Activated CD8-positive, alpha-beta T cell treated with anti-CD3 and anti-CD28 coated beads, Interleukin-2, amount 10 ng/mL, durations not matched to agents 7 days and 5 days (primary cell): ENCODE results near the gene AFAP1. TPM values are rescaled to one million over a fixed set of nuclear protein-coding genes. Genes with fewer than 3 reads are reported as not detected.

Experiments used
- ATAC-seq: fragments of 150-1000 bp; cut with Tn5 transposase; one replicate; pipeline ENCODE4 v1.10.0; 2021; ENCODE audit warnings: moderate library complexity
- CTCF ChIA-PET: fragments of 350-600 bp; sonication (Branson Sonifier 250); formaldehyde crosslinking; loops from one replicate; lab custom pipeline; 2021; ENCODE audit warnings: antibody characterized with exemption; lab: Charles Lee
- POLR2A ChIA-PET: fragments of 350-600 bp; sonication (Branson Sonifier 250); formaldehyde crosslinking; loops from one replicate; lab custom pipeline; 2021; ENCODE audit warnings: antibody characterized with exemption; lab: Charles Lee
- DNase-seq: peaks from one replicate; pipeline ENCODE4 v3.0.0-alpha.2; 2020
- H3K27ac Mint-ChIP-seq: one replicate; pipeline ENCODE4 v1.8.0; 2021; ENCODE audit warnings: mild to moderate bottlenecking, mixed read lengths
- H3K27me3 Mint-ChIP-seq: one replicate; pipeline ENCODE4 v1.8.0; 2021; ENCODE audit warnings: low read depth, mixed read lengths
- H3K36me3 Mint-ChIP-seq: one replicate; pipeline ENCODE4 v1.8.0; 2021; ENCODE audit warnings: low read depth, mixed read lengths
- H3K4me1 Mint-ChIP-seq: one replicate; pipeline ENCODE4 v1.8.0; 2021; ENCODE audit warnings: low read depth, mixed read lengths
- H3K4me3 Mint-ChIP-seq: one replicate; pipeline ENCODE4 v1.8.0; 2021; ENCODE audit warnings: mild to moderate bottlenecking, mixed read lengths
- H3K9me3 Mint-ChIP-seq: one replicate; pipeline ENCODE4 v1.8.0; 2022; ENCODE audit warnings: mixed read lengths; ENCODE audit not compliant: insufficient read depth
- total RNA-seq, 2 experiments: library from RNA; stranded (reverse); gene quantifications; one replicate each; pipeline ENCODE4 v1.2.3, GENCODE V29; 2021

Gene AFAP1
- total RNA-seq, 2 experiments from 2014 or later: 5.3 to 6.2 TPM

DNA sequence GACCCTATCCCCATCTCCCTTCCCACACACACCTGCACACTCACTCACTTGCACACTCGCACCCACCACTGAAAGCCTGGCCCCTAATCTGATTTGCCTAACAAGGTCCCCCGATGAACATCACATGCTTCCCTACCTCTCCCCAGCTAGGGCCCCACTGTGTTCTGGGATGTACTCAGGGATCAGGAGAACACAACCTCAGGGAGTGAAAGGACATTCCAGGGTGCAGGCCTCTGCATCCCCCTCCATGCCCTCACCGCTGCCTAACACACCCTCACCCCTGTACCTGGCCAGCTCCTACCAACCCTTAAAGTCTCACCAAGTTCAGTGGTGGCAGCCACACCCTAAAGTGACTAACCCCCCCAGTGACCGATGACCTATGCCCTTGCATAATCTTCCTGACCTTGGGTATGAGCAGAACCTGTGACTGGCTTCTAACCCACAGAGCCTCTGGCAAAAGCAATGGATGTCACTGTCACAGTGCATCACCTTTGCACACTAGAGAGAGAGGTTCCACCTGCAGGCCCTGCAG lies 2.4 kb upstream of the AFAP1 start:
- CTCF ChIA-PET: no interaction called here
- ATAC-seq: no peak
- POLR2A ChIA-PET: no interaction called here

DNA sequence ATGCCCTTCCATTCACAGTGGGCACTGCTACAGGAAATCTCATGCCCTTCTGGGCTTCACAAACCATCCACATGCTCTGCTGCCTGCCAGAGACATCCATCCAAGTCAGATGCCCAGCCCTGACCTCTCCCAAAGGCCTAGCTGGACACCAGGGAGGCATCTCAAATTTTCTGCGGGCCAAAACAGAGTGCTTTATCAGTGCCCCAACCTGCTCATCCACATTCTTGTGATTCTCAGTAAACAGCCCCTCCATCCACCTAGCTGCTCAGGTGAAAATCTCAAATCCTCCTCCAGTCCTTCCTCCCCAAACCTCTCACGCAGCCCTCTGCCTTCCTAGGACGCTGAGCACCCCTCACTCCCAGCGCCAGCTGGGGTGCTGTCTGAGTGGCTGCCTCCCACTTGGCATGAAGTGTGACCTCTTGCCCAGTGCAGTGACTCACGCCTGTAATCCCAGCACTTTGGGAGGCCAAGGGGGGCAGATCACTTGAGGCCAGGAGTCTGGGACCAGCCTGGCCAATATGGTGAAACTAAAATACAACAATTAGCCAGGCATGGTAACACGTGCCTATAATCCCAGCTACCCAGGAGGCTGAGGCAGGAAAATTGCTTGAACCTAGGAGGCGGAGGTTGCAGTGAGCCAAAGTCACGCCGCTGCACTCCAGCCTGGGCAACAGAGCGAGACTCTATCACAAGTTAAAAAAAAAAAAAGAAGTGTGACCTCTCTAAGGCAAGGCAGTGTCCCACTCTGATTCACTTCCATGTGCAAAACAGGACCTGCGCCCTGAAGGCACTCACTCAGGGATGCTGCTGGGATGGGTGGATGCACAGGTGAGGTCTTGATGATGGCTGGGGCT lies 1.7 kb upstream of the AFAP1 start:
- CTCF ChIA-PET: interaction anchor here (0.7 to 2.1 kb wide), 2 partner anchors 97 to 124 kb away, joined by 4 to 11 read pairs; no protein-coding TSS in a partner anchor
- peaks cover 4% of the 10 kb centered on the region for H3K36me3 Mint-ChIP-seq
- peaks cover 21% of the 10 kb centered on the region for H3K27me3 Mint-ChIP-seq
- peaks cover 20% of the 10 kb centered on the region for H3K4me1 Mint-ChIP-seq
- H3K9me3 Mint-ChIP-seq: no peaks in the 10 kb centered on the region
- POLR2A ChIA-PET: interaction anchor here (0.7 kb wide), 1 partner anchor 11 kb away, joined by 3 read pairs; no protein-coding TSS in a partner anchor
- peak overlapping the region; percentile 26 for H3K27ac Mint-ChIP-seq
- no peak overlapping the region for H3K4me3 Mint-ChIP-seq
- ATAC-seq (no peak), DNase-seq (no peak)

More for the DNA sequence above, 2.4 kb upstream of the AFAP1 start:
- Mint-ChIP-seq H3K27ac (no peak overlapping the region), H3K36me3 (peaks cover 4% of the 10 kb centered on the region), H3K4me1 (peaks cover 16% of the 10 kb centered on the region), H3K4me3 (no peak overlapping the region), H3K9me3 (no peaks in the 10 kb centered on the region), H3K27me3 (peaks cover 17% of the 10 kb centered on the region)
- DNase-seq: no peak

- peaks cover 20% of the 10 kb centered on the region for H3K4me1 Mint-ChIP-seq
- DNase-seq (no peak), ATAC-seq (no peak)
- ChIA-PET CTCF (interaction anchor here (0.9 to 2.7 kb wide), 12 partner anchors 10 to 136 kb away, joined by 3 to 17 read pairs (median 6); no protein-coding TSS in a partner anchor), POLR2A (interaction anchor here (0.8 to 1.0 kb wide), 2 partner anchors 31 to 32 kb away, joined by 3 to 4 read pairs; no protein-coding TSS in a partner anchor)
- H3K27ac Mint-ChIP-seq: peak overlapping the region; percentile 49
- H3K4me3 Mint-ChIP-seq: peak overlapping the region; percentile 74
- peaks cover 24% of the 10 kb centered on the region for H3K27me3 Mint-ChIP-seq
- H3K36me3 Mint-ChIP-seq: peaks cover 4% of the 10 kb centered on the region
- H3K9me3 Mint-ChIP-seq: no peaks in the 10 kb centered on the region
Observed at GRCh38 chr4:7938609-7939376, 868 bp downstream of the AFAP1 start.

DNA sequence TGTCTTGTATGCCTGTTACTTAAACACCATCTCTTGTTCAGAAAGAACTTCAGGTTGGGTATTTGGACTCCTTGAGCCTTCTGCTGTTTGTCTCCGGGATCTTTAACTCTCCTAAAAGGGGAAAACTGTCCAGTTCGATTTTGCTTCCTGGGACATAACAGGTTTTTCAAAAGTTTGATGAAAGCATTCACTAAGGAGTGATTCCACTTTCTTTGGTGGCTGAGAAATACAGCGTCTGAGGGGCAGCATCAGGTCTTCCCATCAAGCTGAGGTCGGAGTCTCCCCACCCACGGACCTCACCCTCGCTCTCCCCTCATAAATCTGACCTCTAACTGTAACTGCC lies 1.4 kb downstream of the AFAP1 start:
- ChIA-PET POLR2A (interaction anchor here (0.8 to 1.0 kb wide), 2 partner anchors 31 to 33 kb away, joined by 3 to 4 read pairs; no protein-coding TSS in a partner anchor), CTCF (interaction anchor here (0.7 to 2.7 kb wide), 9 partner anchors 10 to 136 kb away, joined by 3 to 17 read pairs (median 5); no protein-coding TSS in a partner anchor)
- ATAC-seq (no peak), DNase-seq (no peak)
- H3K4me1 Mint-ChIP-seq: peaks cover 20% of the 10 kb centered on the region
- H3K27me3 Mint-ChIP-seq: peaks cover 24% of the 10 kb centered on the region
- peak overlapping the region; percentile 74 for H3K4me3 Mint-ChIP-seq
- H3K27ac Mint-ChIP-seq: peak overlapping the region; percentile 49
- H3K36me3 Mint-ChIP-seq: peaks cover 4% of the 10 kb centered on the region
- H3K9me3 Mint-ChIP-seq: no peaks in the 10 kb centered on the region

DNA sequence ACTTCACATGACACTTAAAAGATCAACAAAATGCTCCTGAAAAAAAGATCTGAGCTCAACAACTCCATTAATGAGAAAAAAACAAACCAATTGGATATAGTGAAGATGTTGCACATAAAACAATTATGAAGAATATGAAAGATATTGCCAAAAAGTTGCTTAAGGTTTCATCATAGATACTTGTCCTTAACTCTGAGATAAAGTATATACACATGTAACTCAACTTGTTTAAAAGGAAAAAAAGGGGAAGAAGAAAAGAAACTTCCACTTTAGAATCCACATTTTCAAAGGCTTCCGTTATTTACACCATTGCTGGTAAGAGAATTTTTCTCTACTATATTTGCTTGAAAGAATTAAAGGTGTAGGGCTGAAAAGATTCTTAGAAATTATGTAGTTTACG lies 2.7 kb downstream of the AFAP1 start:
- POLR2A ChIA-PET: no interaction called here
- CTCF ChIA-PET: interaction anchor here (1.0 to 2.7 kb wide), 3 partner anchors 9 to 60 kb away, joined by 3 to 17 read pairs (median 12); no protein-coding TSS in a partner anchor
- Mint-ChIP-seq H3K9me3 (no peaks in the 10 kb centered on the region), H3K4me3 (no peak overlapping the region), H3K4me1 (peaks cover 20% of the 10 kb centered on the region), H3K36me3 (peaks cover 4% of the 10 kb centered on the region), H3K27ac (no peak overlapping the region), H3K27me3 (peaks cover 21% of the 10 kb centered on the region)
- DNase-seq (no peak), ATAC-seq (no peak)

- no peak overlapping the region for H3K27ac Mint-ChIP-seq
- ChIA-PET POLR2A (no interaction called here), CTCF (no interaction called here)
- H3K27me3 Mint-ChIP-seq: peaks cover 21% of the 10 kb centered on the region
- H3K4me3 Mint-ChIP-seq: no peak overlapping the region
- no peak for ATAC-seq
- H3K36me3 Mint-ChIP-seq: peaks cover 4% of the 10 kb centered on the region
- H3K4me1 Mint-ChIP-seq: peaks cover 17% of the 10 kb centered on the region
- no peaks in the 10 kb centered on the region for H3K9me3 Mint-ChIP-seq
- no peak for DNase-seq
Observed at GRCh38 chr4:7933651-7934510, 5.8 kb downstream of the AFAP1 start.

- no peak overlapping the region for H3K4me3 Mint-ChIP-seq
- H3K27me3 Mint-ChIP-seq: peaks cover 11% of the 10 kb centered on the region
- ATAC-seq (no peak), DNase-seq (no peak)
- no peak overlapping the region for H3K27ac Mint-ChIP-seq
- no peaks in the 10 kb centered on the region for H3K9me3 Mint-ChIP-seq
- ChIA-PET POLR2A (no interaction called here), CTCF (no interaction called here)
- no peaks in the 10 kb centered on the region for H3K36me3 Mint-ChIP-seq
- H3K4me1 Mint-ChIP-seq: peaks cover 6% of the 10 kb centered on the region
Observed at GRCh38 chr4:7932287-7932686, 7.4 kb downstream of the AFAP1 start.

DNA sequence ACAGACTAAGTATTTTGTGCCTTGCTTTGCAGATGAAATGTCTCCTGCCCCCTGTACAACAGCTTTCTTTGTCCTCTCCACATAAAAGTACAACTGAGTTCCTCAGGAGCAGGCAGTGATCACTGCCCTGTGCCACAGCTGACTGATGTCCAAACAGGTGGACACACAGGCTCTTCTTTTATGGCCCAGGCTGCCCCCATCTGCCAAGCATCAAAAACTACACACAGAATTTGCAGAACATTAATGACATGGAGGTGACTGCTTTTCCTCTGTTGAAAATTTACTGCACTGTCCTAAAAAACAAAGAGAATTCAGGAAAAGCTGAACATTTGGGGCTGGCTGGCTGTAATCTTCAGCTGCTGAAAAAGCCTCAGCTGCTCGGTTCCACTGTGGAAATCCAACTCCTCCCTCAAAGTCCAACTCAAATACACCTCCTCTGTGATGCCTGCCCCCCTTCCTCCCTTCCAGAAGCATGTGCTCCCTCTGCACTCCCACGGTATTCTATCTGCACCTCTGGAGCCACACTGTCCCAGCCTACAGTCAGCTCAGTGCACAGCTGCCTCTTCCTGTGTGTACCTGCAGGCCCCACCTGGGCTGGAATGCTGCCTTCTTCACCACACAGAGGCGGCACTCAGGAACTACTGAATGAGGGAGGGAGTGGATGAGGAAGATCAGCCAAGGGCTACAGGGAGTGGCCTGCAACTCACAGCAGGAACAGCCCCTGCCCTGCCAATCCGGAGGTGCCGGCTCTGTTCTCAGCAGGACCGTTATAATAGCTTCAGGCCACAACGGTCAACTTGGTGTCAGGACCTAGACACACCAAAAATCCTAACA lies 10.3 kb downstream of the AFAP1 start:
- Mint-ChIP-seq H3K4me1 (no peaks in the 10 kb centered on the region), H3K9me3 (no peaks in the 10 kb centered on the region), H3K27ac (no peak overlapping the region), H3K27me3 (no peaks in the 10 kb centered on the region), H3K36me3 (no peaks in the 10 kb centered on the region), H3K4me3 (no peak overlapping the region)
- POLR2A ChIA-PET: no interaction called here
- no peak for ATAC-seq
- CTCF ChIA-PET: interaction anchor here (1.0 to 2.9 kb wide), 2 partner anchors 9 to 168 kb away, joined by 3 to 12 read pairs; no protein-coding TSS in a partner anchor
- DNase-seq: no peak

- Mint-ChIP-seq H3K9me3 (no peaks in the 10 kb centered on the region), H3K27me3 (no peaks in the 10 kb centered on the region), H3K4me1 (no peaks in the 10 kb centered on the region), H3K36me3 (no peaks in the 10 kb centered on the region), H3K27ac (no peak overlapping the region), H3K4me3 (no peak overlapping the region)
- POLR2A ChIA-PET: no interaction called here
- CTCF ChIA-PET: interaction anchor here (2.9 kb wide), 1 partner anchor 9 kb away, joined by 12 read pairs; no protein-coding TSS in a partner anchor
- ATAC-seq: no peak
- no peak for DNase-seq
Observed at GRCh38 chr4:7928711-7929110, 10.9 kb downstream of the AFAP1 start.

DNA sequence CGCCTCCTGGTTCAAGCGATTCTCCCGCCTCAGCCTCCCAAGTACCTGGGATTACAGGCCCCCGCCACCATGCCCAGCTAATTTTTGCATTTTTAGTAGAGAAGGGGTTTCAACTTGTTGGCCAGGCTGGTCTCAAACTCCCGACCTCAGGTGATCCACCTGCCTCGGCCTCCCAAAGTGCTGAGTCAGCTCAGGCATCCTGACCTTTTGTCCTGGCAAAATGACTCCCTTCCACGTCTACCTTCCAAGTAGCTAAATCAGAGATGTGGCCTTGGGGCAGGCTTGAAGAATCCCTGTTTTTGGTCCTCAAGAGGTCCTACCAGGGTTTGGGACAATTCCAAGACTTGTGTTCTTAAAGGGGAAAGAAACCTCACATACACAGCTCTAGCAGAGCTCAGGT lies 12.8 kb downstream of the AFAP1 start:
- POLR2A ChIA-PET: no interaction called here
- Mint-ChIP-seq H3K36me3 (no peaks in the 10 kb centered on the region), H3K27me3 (no peaks in the 10 kb centered on the region), H3K27ac (no peak overlapping the region), H3K4me3 (no peak overlapping the region), H3K9me3 (no peaks in the 10 kb centered on the region), H3K4me1 (no peaks in the 10 kb centered on the region)
- CTCF ChIA-PET: interaction anchor here (1.3 kb wide), 1 partner anchor 165 kb away, joined by 3 read pairs; no protein-coding TSS in a partner anchor
- ATAC-seq (no peak), DNase-seq (no peak)
